ENCODE measurements around the gene DIP2A. TPM values are rescaled to one million over a fixed set of nuclear protein-coding genes. Genes with fewer than 3 reads are reported as not detected.

The DIP2A gene
- total RNA-seq, 2 donors from 2014 or later: 51.0 to 52.2 TPM

DNA sequence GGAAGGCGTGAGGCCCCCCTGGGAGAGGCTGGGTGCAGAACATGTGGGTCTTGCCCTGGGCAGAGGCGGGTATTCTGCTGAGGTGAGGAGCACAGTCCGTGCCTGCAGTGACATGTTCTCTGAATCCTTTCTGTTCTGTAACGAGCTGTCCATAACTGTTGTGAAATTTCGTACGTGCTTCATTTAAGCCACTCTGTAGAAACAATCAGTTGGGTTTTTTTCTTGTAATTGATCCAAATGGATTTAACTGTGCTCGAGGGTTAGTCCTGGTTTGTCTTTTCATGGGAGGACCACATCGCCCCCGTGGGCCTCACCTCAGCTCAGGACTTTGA, 45.4 kb upstream of the DIP2A start:
- Histone ChIP-seq H3K36me3 (ENCODE audit: control insufficient read depth, insufficient read depth, low read length) (peaks cover 67% of the 10 kb centered on the region), H3K4me1 (ENCODE audit: control insufficient read depth, insufficient read depth, low read length) (no peaks in the 10 kb centered on the region), H3K9ac (ENCODE audit: extremely low read depth, low read length, poor library complexity, severe bottlenecking) (no peak overlapping the region), H3K27ac (ENCODE audit: low read depth, low read length) (no peak overlapping the region), H3K9me3 (ENCODE audit: control insufficient read depth, low read length) (no peaks in the 10 kb centered on the region), H3K4me3 (ENCODE audit: low read length) (no peak overlapping the region), H3K27me3 (ENCODE audit: control insufficient read depth, insufficient read depth, low read length, poor library complexity, severe bottlenecking) (no peaks in the 10 kb centered on the region)
- H3K27ac Mint-ChIP-seq: no peak overlapping the region
- H3K27me3 Mint-ChIP-seq (ENCODE audit: insufficient read depth): no peaks in the 10 kb centered on the region
- no peak for DNase-seq
- peaks cover 48% of the 10 kb centered on the region for H3K36me3 Mint-ChIP-seq (ENCODE audit: low read depth)
- no peak overlapping the region for H3K4me3 Mint-ChIP-seq
- WGBS, 2 experiments (ENCODE audit: insufficient coverage in 1 of 2, insufficient read length in 1 of 2): 95 to 99% methylated on average over 9 of the region's 9 CpGs
- TF ChIP-seq, protein P1, sequence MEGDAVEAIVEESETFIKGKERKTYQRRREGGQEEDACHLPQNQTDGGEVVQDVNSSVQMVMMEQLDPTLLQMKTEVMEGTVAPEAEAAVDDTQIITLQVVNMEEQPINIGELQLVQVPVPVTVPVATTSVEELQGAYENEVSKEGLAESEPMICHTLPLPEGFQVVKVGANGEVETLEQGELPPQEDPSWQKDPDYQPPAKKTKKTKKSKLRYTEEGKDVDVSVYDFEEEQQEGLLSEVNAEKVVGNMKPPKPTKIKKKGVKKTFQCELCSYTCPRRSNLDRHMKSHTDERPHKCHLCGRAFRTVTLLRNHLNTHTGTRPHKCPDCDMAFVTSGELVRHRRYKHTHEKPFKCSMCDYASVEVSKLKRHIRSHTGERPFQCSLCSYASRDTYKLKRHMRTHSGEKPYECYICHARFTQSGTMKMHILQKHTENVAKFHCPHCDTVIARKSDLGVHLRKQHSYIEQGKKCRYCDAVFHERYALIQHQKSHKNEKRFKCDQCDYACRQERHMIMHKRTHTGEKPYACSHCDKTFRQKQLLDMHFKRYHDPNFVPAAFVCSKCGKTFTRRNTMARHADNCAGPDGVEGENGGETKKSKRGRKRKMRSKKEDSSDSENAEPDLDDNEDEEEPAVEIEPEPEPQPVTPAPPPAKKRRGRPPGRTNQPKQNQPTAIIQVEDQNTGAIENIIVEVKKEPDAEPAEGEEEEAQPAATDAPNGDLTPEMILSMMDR (conservative IDR thresholded peaks at IDR 0.05): no peak
- no peaks in the 10 kb centered on the region for H3K9me3 Mint-ChIP-seq
- peaks cover 5% of the 10 kb centered on the region for H3K4me1 Mint-ChIP-seq

DNA sequence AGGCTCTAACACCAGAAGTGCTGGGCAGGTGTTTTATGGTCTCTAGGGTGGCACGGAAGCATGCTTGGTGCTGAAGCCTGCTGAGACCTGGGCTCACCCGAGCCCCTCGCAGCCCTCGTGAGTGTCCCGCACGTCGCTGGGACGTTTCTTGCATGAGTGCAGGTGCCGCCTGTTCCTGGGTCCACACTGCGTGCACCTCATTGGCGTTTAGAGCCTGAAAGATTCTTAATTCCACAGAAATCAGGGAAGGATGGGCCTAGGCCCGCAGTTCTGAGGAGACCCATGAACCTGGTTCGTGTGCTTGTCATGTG, 43.8 kb upstream of the DIP2A start:
- H3K27ac ChIP-seq (ENCODE audit: low read depth, low read length): no peak overlapping the region
- Mint-ChIP-seq H3K27me3 (ENCODE audit: insufficient read depth) (no peaks in the 10 kb centered on the region), H3K4me3 (no peak overlapping the region), H3K4me1 (peaks cover 3% of the 10 kb centered on the region), H3K27ac (no peak overlapping the region), H3K9me3 (no peaks in the 10 kb centered on the region), H3K36me3 (ENCODE audit: low read depth) (peaks cover 57% of the 10 kb centered on the region)
- no peaks in the 10 kb centered on the region for H3K4me1 ChIP-seq (ENCODE audit: control insufficient read depth, insufficient read depth, low read length)
- TF ChIP-seq, protein P1 (conservative IDR thresholded peaks at IDR 0.05): no peak
- no peak for DNase-seq
- no peak overlapping the region for H3K9ac ChIP-seq (ENCODE audit: extremely low read depth, low read length, poor library complexity, severe bottlenecking)
- H3K36me3 ChIP-seq (ENCODE audit: control insufficient read depth, insufficient read depth, low read length): peaks cover 75% of the 10 kb centered on the region
- H3K27me3 ChIP-seq (ENCODE audit: control insufficient read depth, insufficient read depth, low read length, poor library complexity, severe bottlenecking): no peaks in the 10 kb centered on the region
- H3K9me3 ChIP-seq (ENCODE audit: control insufficient read depth, low read length): no peaks in the 10 kb centered on the region
- WGBS, 2 experiments (ENCODE audit: insufficient coverage in 1 of 2, insufficient read length in 1 of 2): 94 to 98% methylated on average over 9 to 13 of the region's 13 CpGs
- no peak overlapping the region for H3K4me3 ChIP-seq (ENCODE audit: low read length)

DNA sequence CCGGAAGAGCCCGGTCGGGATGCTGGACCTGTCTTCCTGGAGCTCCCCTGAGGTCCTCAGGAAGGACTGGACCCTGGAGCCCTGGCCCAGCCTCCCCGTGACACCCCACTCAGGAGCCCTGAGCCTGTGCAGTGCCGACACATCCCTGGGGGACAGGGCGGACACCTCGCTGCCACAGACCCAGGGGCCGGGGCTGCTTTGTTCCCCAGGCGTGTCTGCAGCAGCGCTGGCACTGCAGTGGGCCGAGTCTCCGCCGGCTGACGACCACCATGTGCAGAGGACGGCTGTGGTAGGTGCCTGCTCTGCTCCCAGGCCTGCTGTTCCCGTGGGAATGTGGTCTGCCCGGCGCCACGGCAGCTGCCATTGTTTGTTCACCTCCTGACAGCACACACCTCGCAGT, 42.1 kb upstream of the DIP2A start:
- Mint-ChIP-seq H3K4me3 (no peak overlapping the region), H3K4me1 (no peaks in the 10 kb centered on the region), H3K27me3 (ENCODE audit: insufficient read depth) (no peaks in the 10 kb centered on the region), H3K36me3 (ENCODE audit: low read depth) (peaks cover 58% of the 10 kb centered on the region), H3K9me3 (no peaks in the 10 kb centered on the region), H3K27ac (peak overlapping the region; percentile 30)
- 94 to 95% methylated on average over 20 of the region's 20 CpGs for WGBS, 2 experiments (ENCODE audit: insufficient coverage in 1 of 2, insufficient read length in 1 of 2)
- Histone ChIP-seq H3K9ac (ENCODE audit: extremely low read depth, low read length, poor library complexity, severe bottlenecking) (no peak overlapping the region), H3K4me3 (ENCODE audit: low read length) (no peak overlapping the region), H3K27me3 (ENCODE audit: control insufficient read depth, insufficient read depth, low read length, poor library complexity, severe bottlenecking) (no peaks in the 10 kb centered on the region), H3K36me3 (ENCODE audit: control insufficient read depth, insufficient read depth, low read length) (peaks cover 68% of the 10 kb centered on the region), H3K27ac (ENCODE audit: low read depth, low read length) (no peak overlapping the region), H3K4me1 (ENCODE audit: control insufficient read depth, insufficient read depth, low read length) (no peaks in the 10 kb centered on the region), H3K9me3 (ENCODE audit: control insufficient read depth, low read length) (no peaks in the 10 kb centered on the region)
- TF ChIP-seq, protein P1 (conservative IDR thresholded peaks at IDR 0.05): no peak
- DNase-seq: no peak

All from endodermal cell (in vitro differentiated cells).